B cell (primary cell): Measurements from ENCODE around the gene BCAM. TPM values are rescaled to one million over a fixed set of nuclear protein-coding genes. Genes with fewer than 3 reads are reported as not detected.

Experiments used
- ATAC-seq: fragments of 200-7000 bp; cut with Tn5 transposase; one replicate; pipeline ENCODE4 v1.10.0; 2021; ENCODE audit warnings: low read depth, mild to moderate bottlenecking, moderate number of reproducible peaks, moderate library complexity
- CTCF ChIA-PET: fragments of 350-600 bp; sonication (Branson Sonifier 250); formaldehyde crosslinking; loops from one replicate; lab custom pipeline; 2021; ENCODE audit warnings: antibody characterized with exemption, inconsistent platforms; lab: Charles Lee
- POLR2A ChIA-PET: fragments of 350-600 bp; sonication (Branson Sonifier 250); formaldehyde crosslinking; loops from one replicate; lab custom pipeline; 2021; ENCODE audit warnings: antibody characterized with exemption; lab: Charles Lee
- DNase-seq: peaks from one replicate; pipeline ENCODE4 v3.0.0; 2013
- H2AFZ ChIP-seq: 2 replicates; pipeline ENCODE4 v1.6.1; 2012; ENCODE audit warnings: mild to moderate bottlenecking, low read depth, low read length; ENCODE audit not compliant: insufficient read depth, poor library complexity, severe bottlenecking
- H3K27ac ChIP-seq, 2 donors: 1 replicate in 1 of 2; 2 replicates in 1 of 2; pipeline ENCODE4 v1.5.1; 2012 to 2013; ENCODE audit warnings: low read length in 2 of 2, mild to moderate bottlenecking in 2 of 2, moderate library complexity in 1 of 2
- H3K27me3 ChIP-seq, 4 experiments: fragments of 200-600 bp in 1 of 4; sonication (generic) in 1 of 4; replicated peaks in 1 of 4; 1 replicate in 2 of 4; 2 replicates in 2 of 4; pipeline versions ENCODE4 v1.6.1 to v1.7.0; 2013 to 2016; ENCODE audit warnings: low read length in 3 of 4, mild to moderate bottlenecking in 2 of 4, mixed read lengths in 1 of 4, moderate library complexity in 1 of 4; ENCODE audit not compliant: insufficient read depth in 4 of 4, control insufficient read depth in 3 of 4; ENCODE audit errors: control extremely low read depth in 1 of 4
- H3K36me3 ChIP-seq, 2 experiments: replicated peaks in 1 of 2; 1 replicate in 1 of 2; 2 replicates in 1 of 2; pipeline versions ENCODE4 v1.6.1 to v1.7.1; 2013; ENCODE audit warnings: low read length in 1 of 2; ENCODE audit not compliant: insufficient read depth in 2 of 2, control insufficient read depth in 1 of 2; ENCODE audit errors: control extremely low read depth in 1 of 2, extremely low read depth in 1 of 2
- H3K4me1 ChIP-seq, 2 donors: fragments of 200-600 bp in 1 of 2; sonication (generic) in 1 of 2; 1 replicate in 1 of 2; 2 replicates in 1 of 2; pipeline versions ENCODE4 v1.5.1 to v1.6.1; 2013 to 2017; ENCODE audit warnings: low read length in 2 of 2; ENCODE audit not compliant: control insufficient read depth in 2 of 2, insufficient read depth in 2 of 2
- H3K4me2 ChIP-seq: replicated peaks from 2 replicates; pipeline ENCODE3; 2012; ENCODE audit warnings: mild to moderate bottlenecking, low read depth, low read length; ENCODE audit not compliant: poor library complexity, severe bottlenecking
- H3K4me3 ChIP-seq, 5 experiments: fragments of 200-600 bp in 1 of 5; sonication (generic) in 1 of 5; 1 replicate in 3 of 5; 2 replicates in 2 of 5; pipeline versions ENCODE4 v1.5.1 to v1.7.0; 2011 to 2016; ENCODE audit warnings: low read length in 4 of 5, mild to moderate bottlenecking in 4 of 5, low read depth in 2 of 5, control low read depth in 1 of 5, moderate library complexity in 1 of 5; ENCODE audit not compliant: insufficient read depth in 1 of 5; ENCODE audit errors: control extremely low read depth in 1 of 5, extremely low read depth in 1 of 5
- H3K79me2 ChIP-seq: fragments of 200-600 bp; sonication (generic); one replicate; pipeline ENCODE4 v1.6.0; 2016; ENCODE audit warnings: low read length; ENCODE audit not compliant: control insufficient read depth, insufficient read depth
- H3K9ac ChIP-seq: fragments of 200-600 bp; sonication (generic); 2 replicates; pipeline ENCODE4 v1.6.1; 2017; ENCODE audit warnings: mild to moderate bottlenecking, low read length, moderate library complexity
- H3K9me3 ChIP-seq, 3 donors: one replicate each; pipeline versions ENCODE4 v1.6.1 to v1.7.1; 2013; ENCODE audit warnings: low read length in 2 of 3; ENCODE audit not compliant: control insufficient read depth in 2 of 3, insufficient read depth in 1 of 3; ENCODE audit errors: control extremely low read depth in 1 of 3
- H4K20me1 ChIP-seq: 2 replicates; pipeline ENCODE4 v1.6.0; 2012; ENCODE audit warnings: mild to moderate bottlenecking, low read length; ENCODE audit not compliant: insufficient read depth, control insufficient read depth, poor library complexity, severe bottlenecking
- H3K27ac Mint-ChIP-seq: one replicate; pipeline ENCODE4 v1.8.0; 2021; ENCODE audit warnings: mixed read lengths
- H3K27me3 Mint-ChIP-seq: one replicate; pipeline ENCODE4 v1.8.0; 2021; ENCODE audit warnings: mixed read lengths
- H3K4me1 Mint-ChIP-seq: one replicate; pipeline ENCODE4 v1.8.0; 2021; ENCODE audit warnings: mixed read lengths
- H3K4me3 Mint-ChIP-seq: one replicate; pipeline ENCODE4 v1.8.0; 2021; ENCODE audit warnings: mixed read lengths
- H3K9me3 Mint-ChIP-seq: one replicate; pipeline ENCODE4 v1.8.0; 2022; ENCODE audit warnings: mixed read lengths; ENCODE audit not compliant: insufficient read depth
- CTCF ChIP-seq: fragments of 200-600 bp; IDR thresholded peaks from one replicate; pipeline ENCODE4 v1.8.0; 2022; ENCODE audit warnings: antibody characterized with exemption, mild to moderate bottlenecking
- EZH2 ChIP-seq: IDR thresholded peaks from 2 replicates; pipeline ENCODE4 v1.6.1; 2012; ENCODE audit warnings: borderline replicate concordance, low read depth, mild to moderate bottlenecking, moderate library complexity, low read length; ENCODE audit not compliant: insufficient read depth, poor library complexity, severe bottlenecking
- WGBS: methylation state at CpG from one replicate; pipeline ENCODE4 v1.1.5; 2013; ENCODE audit warnings: missing lambda C conversion rate; ENCODE audit not compliant: insufficient coverage; 5-methylcytosine and 5-hydroxymethylcytosine counted together
- intact Hi-C: fragments of 100-400 bp; cut with micrococcal nuclease; formaldehyde crosslinking; loops from one replicate; pipeline ENCODE4 v1.10.0; 2022
- polyA plus RNA-seq: library from polyadenylated mRNA; depleted of rRNA; stranded (reverse); fragments of >200 nt; gene quantifications from 2 replicates; pipeline ENCODE4 v1.2.3, GENCODE V29; 2012
- total RNA-seq, 2 donors: library from RNA; stranded (reverse); fragments of 120-200 nt in 1 of 2; gene quantifications; 1 replicate in 1 of 2; 2 replicates in 1 of 2; pipeline versions ENCODE4 v1.2.3 to v1.2.4, GENCODE V29; 2013 to 2022

BCAM gene
- total and polyA plus RNA-seq, 2 donors (not counting 1 experiment from before 2014, with no cell fraction given): not detected

GRCh38 chr19:44866664-44867063 is 57.8 kb downstream of the BCAM start:
- Mint-ChIP-seq H3K27me3 (peaks cover 11% of the 10 kb centered on the region), H3K27ac (no peak overlapping the region), H3K9me3 (no peaks in the 10 kb centered on the region), H3K4me3 (no peak overlapping the region), H3K4me1 (no peaks in the 10 kb centered on the region)
- 80% methylated on average over 2 of the region's 4 CpGs for WGBS
- ATAC-seq (no peak), DNase-seq (no peak)
- POLR2A ChIA-PET: interaction anchor here (0.6 kb wide), 1 partner anchor 63 kb away, joined by 3 read pairs; no protein-coding TSS in a partner anchor
- Histone ChIP-seq H3K27me3 (no peaks in the 10 kb centered on the region), H3K4me2 (no peak overlapping the region), H3K4me3 (no peak overlapping the region), H3K36me3 (no peaks in the 10 kb centered on the region), H2AFZ (no peak overlapping the region), H4K20me1 (no peaks in the 10 kb centered on the region), H3K27ac (no peak overlapping the region), H3K79me2 (no peaks in the 10 kb centered on the region), H3K4me1 (no peaks in the 10 kb centered on the region), H3K9me3 (peaks cover 0 to 8% (median 0%) of the 10 kb centered on the region in 3 donors), H3K9ac (no peak overlapping the region)
- TF ChIP-seq EZH2 (no peak), CTCF (no peak)
- CTCF ChIA-PET: no interaction called here
- intact Hi-C loops: no loop called here

GRCh38 chr19:44867578-44867977 is 58.7 kb downstream of the BCAM start:
- Mint-ChIP-seq H3K9me3 (no peaks in the 10 kb centered on the region), H3K27me3 (peaks cover 11% of the 10 kb centered on the region), H3K27ac (no peak overlapping the region), H3K4me3 (no peak overlapping the region), H3K4me1 (no peaks in the 10 kb centered on the region)
- no peak overlapping the region for H3K4me2 ChIP-seq
- no peak for TF ChIP-seq CTCF
- no peak for TF ChIP-seq EZH2
- WGBS: 91% methylated on average over 12 of the region's 12 CpGs
- H3K36me3 ChIP-seq: no peaks in the 10 kb centered on the region
- H3K79me2 ChIP-seq: no peaks in the 10 kb centered on the region
- ChIA-PET CTCF (interaction anchor here (0.6 kb wide), 1 partner anchor 96 kb away, joined by 3 read pairs; no protein-coding TSS in a partner anchor), POLR2A (no interaction called here)
- no peak overlapping the region for H3K4me3 ChIP-seq
- H3K27me3 ChIP-seq: no peaks in the 10 kb centered on the region
- H4K20me1 ChIP-seq: no peaks in the 10 kb centered on the region
- no peaks in the 10 kb centered on the region for H3K4me1 ChIP-seq
- intact Hi-C loops: no loop called here
- no peak overlapping the region for H3K27ac ChIP-seq
- peaks cover 0 to 1% (median 0%) of the 10 kb centered on the region in 3 donors for H3K9me3 ChIP-seq
- H2AFZ ChIP-seq: no peak overlapping the region
- DNase-seq (no peak), ATAC-seq (no peak)
- H3K9ac ChIP-seq: no peak overlapping the region
